Activated CD4-positive, alpha-beta T cell treated with anti-CD3 and anti-CD28 coated beads for 36 hours (primary cell): ENCODE measurements around the gene SPRR5. TPM values are rescaled to one million over a fixed set of nuclear protein-coding genes. Genes with fewer than 3 reads are reported as not detected.

Experiments
- ATAC-seq: fragments of 200-7000 bp; cut with Tn5 transposase; one replicate; pipeline ENCODE4 v1.10.0; 2021; ENCODE audit warnings: mild to moderate bottlenecking, moderate library complexity
- CTCF ChIA-PET: fragments of 350-600 bp; sonication (Branson Sonifier 250); formaldehyde crosslinking; loops from one replicate; lab custom pipeline; 2021; ENCODE audit warnings: antibody characterized with exemption; lab: Charles Lee
- POLR2A ChIA-PET: fragments of 350-600 bp; sonication (Branson Sonifier 250); formaldehyde crosslinking; loops from one replicate; lab custom pipeline; 2021; ENCODE audit warnings: antibody characterized with exemption, inconsistent platforms; lab: Charles Lee
- DNase-seq: peaks from one replicate; pipeline ENCODE4 v3.0.0-alpha.2; 2020
- H3K27ac Mint-ChIP-seq: one replicate; pipeline ENCODE4 v1.8.0; 2021; ENCODE audit warnings: mixed read lengths
- H3K27me3 Mint-ChIP-seq: one replicate; pipeline ENCODE4 v1.8.0; 2021; ENCODE audit warnings: mixed read lengths
- H3K36me3 Mint-ChIP-seq: one replicate; pipeline ENCODE4 v1.8.0; 2021; ENCODE audit warnings: low read depth, mixed read lengths
- H3K4me1 Mint-ChIP-seq: one replicate; pipeline ENCODE4 v1.8.0; 2021; ENCODE audit warnings: mixed read lengths
- H3K4me3 Mint-ChIP-seq: one replicate; pipeline ENCODE4 v1.8.0; 2021; ENCODE audit warnings: mild to moderate bottlenecking, moderate library complexity, mixed read lengths
- H3K9me3 Mint-ChIP-seq: one replicate; pipeline ENCODE4 v1.8.0; 2021; ENCODE audit warnings: low read depth, mixed read lengths
- intact Hi-C, 2 experiments: fragments of 100-400 bp; cut with DNase I in 1 of 2; cut with micrococcal nuclease in 1 of 2; formaldehyde crosslinking; loops; one replicate each; pipeline versions ENCODE4 v1.14.2 to v1.15.1; 2022 to 2024; cut with DNase I, micrococcal nuclease
- total RNA-seq, 2 experiments: library from RNA; stranded (reverse); gene quantifications; one replicate each; pipeline ENCODE4 v1.2.3, GENCODE V29; 2021

SPRR5 gene
- total RNA-seq, 2 experiments from 2014 or later, result not detected

- H3K4me3 Mint-ChIP-seq, result no peak overlapping the region
- POLR2A ChIA-PET, result no interaction called here
- no peak for ATAC-seq
These were observed 6.8 kb downstream of the SPRR5 start for GRCh38 chr1:152953761-152954160.

DNA sequence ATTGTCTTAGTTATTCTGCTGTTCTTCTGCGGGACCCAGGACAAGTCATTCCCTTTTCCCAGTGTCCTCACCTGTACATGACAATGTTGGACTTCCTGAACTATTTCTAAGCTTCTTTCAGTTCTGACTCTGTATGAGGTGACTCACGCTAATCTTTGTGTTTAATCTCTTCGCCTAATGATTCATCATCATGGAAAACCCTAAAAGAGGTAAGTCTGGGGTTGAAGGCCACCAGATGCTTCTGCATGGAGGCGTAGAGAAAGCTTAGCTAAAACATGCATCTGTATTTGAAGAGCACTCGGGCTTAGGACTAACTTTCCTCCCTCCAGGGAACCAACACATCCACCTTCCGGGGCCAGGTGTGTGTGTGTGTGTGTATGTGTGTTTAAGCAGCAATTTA is 7.4 kb downstream of the SPRR5 start:
- DNase-seq, result no peak
- no peak for ATAC-seq
- Mint-ChIP-seq H3K27ac (no peak overlapping the region), H3K9me3 (no peaks in the 10 kb centered on the region), H3K4me3 (no peak overlapping the region), H3K27me3 (peaks cover 9% of the 10 kb centered on the region), H3K4me1 (no peaks in the 10 kb centered on the region), H3K36me3 (no peaks in the 10 kb centered on the region)
- intact Hi-C loops, result no loop called here
- ChIA-PET POLR2A (no interaction called here), CTCF (interaction anchor here (0.6 kb wide), 1 partner anchor 211 kb away, joined by 3 read pairs; no protein-coding TSS in a partner anchor)

More at GRCh38 chr1:152953761-152954160, 6.8 kb downstream of the SPRR5 start:
- no peak for DNase-seq
- intact Hi-C loops, result no loop called here
- CTCF ChIA-PET, result interaction anchor here (0.6 kb wide), 1 partner anchor 185 kb away, joined by 3 read pairs; no protein-coding TSS in a partner anchor
- Mint-ChIP-seq H3K36me3 (no peaks in the 10 kb centered on the region), H3K9me3 (no peaks in the 10 kb centered on the region), H3K27me3 (peaks cover 9% of the 10 kb centered on the region), H3K4me1 (no peaks in the 10 kb centered on the region), H3K27ac (no peak overlapping the region)

DNA sequence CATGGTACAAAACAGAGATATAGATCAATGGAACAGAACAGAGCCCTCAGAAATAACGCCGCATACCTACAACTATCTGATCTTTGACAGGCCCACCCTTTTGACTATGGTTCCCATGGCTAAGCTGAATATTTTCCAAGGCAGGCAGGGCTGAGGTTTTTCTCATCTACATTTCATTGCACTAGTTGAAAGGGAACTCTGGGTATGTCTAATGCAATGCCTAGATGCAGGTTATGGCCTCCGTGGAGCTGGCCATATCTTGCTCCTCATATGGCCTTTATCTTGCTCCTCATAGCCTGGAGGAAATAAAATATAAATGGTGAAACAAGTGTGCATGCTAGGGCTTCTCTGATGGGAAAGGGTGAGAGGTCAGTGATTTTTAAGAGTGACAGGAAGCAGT is 10.6 kb downstream of the SPRR5 start:
- CTCF ChIA-PET, result no interaction called here
- no peak for ATAC-seq

DNA sequence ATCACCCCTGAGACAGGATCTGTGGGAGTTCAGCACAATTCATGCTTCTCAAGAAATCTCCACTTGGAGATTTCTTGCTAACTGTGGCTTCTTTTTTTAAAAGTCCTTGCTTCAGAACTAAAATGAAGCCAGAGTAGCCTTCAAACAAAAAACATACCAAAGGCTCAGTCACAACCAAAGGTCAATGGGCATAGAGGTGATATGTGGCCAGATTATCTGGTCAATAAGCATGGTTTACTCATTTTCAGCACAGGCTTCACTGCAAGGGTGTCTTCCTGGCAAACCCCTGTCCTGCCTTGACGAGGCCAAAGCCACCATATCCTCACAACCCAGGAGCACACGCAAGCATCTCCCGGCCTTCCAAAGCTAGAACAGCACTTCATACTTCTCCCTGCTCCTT is 12.3 kb downstream of the SPRR5 start:
- intact Hi-C loops, result no loop called here
- POLR2A ChIA-PET, result no interaction called here
- no peaks in the 10 kb centered on the region for H3K9me3 Mint-ChIP-seq
- H3K27ac Mint-ChIP-seq, result no peak overlapping the region
- no peak for DNase-seq
- ATAC-seq, result no peak
- no peaks in the 10 kb centered on the region for H3K4me1 Mint-ChIP-seq
- CTCF ChIA-PET, result no interaction called here
- H3K36me3 Mint-ChIP-seq, result no peaks in the 10 kb centered on the region
- no peak overlapping the region for H3K4me3 Mint-ChIP-seq
- H3K27me3 Mint-ChIP-seq, result peaks cover 5% of the 10 kb centered on the region

More for the DNA sequence above, 10.6 kb downstream of the SPRR5 start:
- no peaks in the 10 kb centered on the region for H3K36me3 Mint-ChIP-seq
- DNase-seq, result no peak
- peaks cover 7% of the 10 kb centered on the region for H3K27me3 Mint-ChIP-seq
- no peaks in the 10 kb centered on the region for H3K9me3 Mint-ChIP-seq
- H3K4me1 Mint-ChIP-seq, result no peaks in the 10 kb centered on the region
- H3K4me3 Mint-ChIP-seq, result no peak overlapping the region
- no peak overlapping the region for H3K27ac Mint-ChIP-seq
- POLR2A ChIA-PET, result no interaction called here
- intact Hi-C loops, result no loop called here

DNA sequence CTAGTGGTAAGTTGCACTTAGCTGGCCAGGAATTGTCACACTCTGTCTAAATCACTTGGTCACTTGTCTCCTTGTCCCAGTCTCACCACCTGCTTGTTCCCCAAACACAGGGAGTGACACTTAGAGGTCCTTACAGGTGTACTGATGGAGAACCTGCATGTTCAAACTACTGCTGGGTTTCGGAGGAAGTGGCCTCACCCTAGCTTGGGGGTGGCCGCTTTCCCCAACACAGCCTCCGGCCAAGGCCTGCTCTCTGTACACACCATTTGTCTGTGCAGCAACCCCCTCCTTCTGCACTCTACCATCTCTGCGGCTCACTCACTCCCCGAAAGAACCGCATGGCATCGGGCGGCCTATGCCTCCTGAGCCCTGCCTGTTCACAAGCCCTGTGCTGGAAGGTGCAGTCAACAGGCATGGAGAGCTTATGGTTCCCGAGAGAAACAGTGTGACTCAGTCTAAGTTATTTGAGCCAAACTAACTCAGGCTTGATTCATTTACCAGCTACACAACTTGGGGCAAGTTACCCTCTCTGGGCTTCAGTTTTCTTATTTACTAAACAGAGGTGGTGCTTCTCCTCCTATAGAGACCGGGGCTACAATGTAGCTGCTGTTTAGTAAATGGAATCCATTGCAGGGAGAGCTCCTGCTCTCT is 12.9 kb downstream of the SPRR5 start:
- Mint-ChIP-seq H3K4me3 (no peak overlapping the region), H3K36me3 (no peaks in the 10 kb centered on the region), H3K27me3 (peaks cover 2% of the 10 kb centered on the region), H3K4me1 (no peaks in the 10 kb centered on the region), H3K9me3 (no peaks in the 10 kb centered on the region), H3K27ac (no peak overlapping the region)
- CTCF ChIA-PET, result no interaction called here
- POLR2A ChIA-PET, result interaction anchor here (0.9 kb wide), 1 partner anchor 9 kb away, joined by 3 read pairs; no protein-coding TSS in a partner anchor
- DNase-seq (no peak), ATAC-seq (no peak)
- intact Hi-C loops, result no loop called here

- no peaks in the 10 kb centered on the region for H3K4me1 Mint-ChIP-seq
- intact Hi-C loops, result no loop called here
- CTCF ChIA-PET, result no interaction called here
- no peak overlapping the region for H3K4me3 Mint-ChIP-seq
- peaks cover 5% of the 10 kb centered on the region for H3K27me3 Mint-ChIP-seq
- DNase-seq, result peak; percentile 11
- no peak for ATAC-seq
- no peak overlapping the region for H3K27ac Mint-ChIP-seq
- POLR2A ChIA-PET, result interaction anchor here (0.9 kb wide), 1 partner anchor 8 kb away, joined by 3 read pairs; no protein-coding TSS in a partner anchor
- no peaks in the 10 kb centered on the region for H3K9me3 Mint-ChIP-seq
- H3K36me3 Mint-ChIP-seq, result no peaks in the 10 kb centered on the region
These were observed 13.5 kb downstream of the SPRR5 start for GRCh38 chr1:152960452-152961044.

DNA sequence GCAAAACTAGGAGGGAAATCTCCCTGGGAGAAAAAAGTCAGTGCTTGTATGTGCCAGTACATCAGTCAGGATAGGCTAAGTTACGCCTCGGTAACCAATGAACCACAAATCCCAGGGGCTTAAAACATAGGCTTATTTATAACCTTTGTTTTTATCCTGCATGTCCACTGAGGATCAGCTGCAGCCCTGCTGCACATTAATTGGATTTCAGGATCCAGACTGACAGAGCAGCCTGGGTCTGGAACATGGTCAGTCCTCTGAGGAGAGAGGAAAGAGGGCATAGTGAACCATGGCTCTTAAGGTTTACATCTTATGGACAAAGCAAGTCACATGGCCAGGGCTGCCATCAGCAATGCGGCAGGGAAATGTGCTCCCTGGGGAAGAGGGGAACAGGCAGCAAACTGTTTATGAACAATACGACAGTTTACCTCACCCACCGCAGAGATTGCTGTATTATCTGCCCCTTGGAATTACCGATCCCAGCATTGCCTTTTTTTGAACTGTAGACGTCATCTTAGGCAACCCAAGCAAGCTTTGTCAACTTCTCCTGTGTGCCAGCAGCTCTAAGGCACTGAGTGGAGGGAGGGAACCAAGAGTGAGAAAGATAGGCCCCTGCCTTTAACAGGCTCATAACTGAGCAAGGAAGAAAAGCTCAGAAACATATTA is 14.4 kb downstream of the SPRR5 start:
- intact Hi-C loops, result no loop called here
- Mint-ChIP-seq H3K27me3 (peaks cover 5% of the 10 kb centered on the region), H3K9me3 (no peaks in the 10 kb centered on the region), H3K4me3 (no peak overlapping the region), H3K27ac (no peak overlapping the region), H3K36me3 (no peaks in the 10 kb centered on the region), H3K4me1 (no peaks in the 10 kb centered on the region)
- ChIA-PET CTCF (no interaction called here), POLR2A (no interaction called here)
- ATAC-seq, result no peak
- no peak for DNase-seq

- H3K4me3 Mint-ChIP-seq, result no peak overlapping the region
- ChIA-PET CTCF (interaction anchor here (0.6 kb wide), 1 partner anchor 208 kb away, joined by 3 read pairs; no protein-coding TSS in a partner anchor), POLR2A (interaction anchor here (0.6 kb wide), 1 partner anchor 309 kb away, joined by 3 read pairs; no protein-coding TSS in a partner anchor)
- H3K4me1 Mint-ChIP-seq, result peaks cover 5% of the 10 kb centered on the region
- intact Hi-C loops, result no loop called here
- no peaks in the 10 kb centered on the region for H3K9me3 Mint-ChIP-seq
- H3K27ac Mint-ChIP-seq, result no peak overlapping the region
- peaks cover 10% of the 10 kb centered on the region for H3K27me3 Mint-ChIP-seq
- ATAC-seq, result no peak
- DNase-seq, result no peak
- no peaks in the 10 kb centered on the region for H3K36me3 Mint-ChIP-seq
These were observed 15.9 kb downstream of the SPRR5 start for GRCh38 chr1:152962876-152963415.

GRCh38 chr1:152964536-152964935 is 17.5 kb downstream of the SPRR5 start:
- intact Hi-C loops, result no loop called here
- Mint-ChIP-seq H3K4me1 (peaks cover 5% of the 10 kb centered on the region), H3K9me3 (no peaks in the 10 kb centered on the region), H3K36me3 (no peaks in the 10 kb centered on the region), H3K27me3 (peaks cover 12% of the 10 kb centered on the region), H3K4me3 (no peak overlapping the region), H3K27ac (no peak overlapping the region)
- ATAC-seq (no peak), DNase-seq (no peak)
- CTCF ChIA-PET, result no interaction called here
- POLR2A ChIA-PET, result no interaction called here

DNA sequence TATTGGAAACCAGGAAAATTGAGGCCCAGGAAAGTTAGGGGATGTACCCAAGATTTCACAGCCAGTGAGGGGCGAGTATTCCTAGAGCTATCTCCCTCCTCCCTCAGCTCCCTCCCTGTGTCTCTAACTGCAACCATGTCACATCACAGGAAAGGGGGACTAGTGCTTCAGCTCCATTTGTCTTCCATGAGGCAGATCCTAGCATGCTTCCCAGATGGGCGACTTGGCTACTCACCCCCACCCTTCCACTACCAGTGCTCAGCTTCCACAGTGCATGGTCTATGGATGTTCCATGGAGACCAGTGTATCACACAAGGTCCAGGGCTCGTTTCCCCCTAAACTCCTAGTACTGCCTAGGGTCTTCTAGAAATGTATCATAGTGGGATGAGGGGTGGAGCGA is 18.8 kb downstream of the SPRR5 start:
- ATAC-seq (no peak), DNase-seq (no peak)
- no peak overlapping the region for H3K4me3 Mint-ChIP-seq
- H3K27ac Mint-ChIP-seq, result no peak overlapping the region
- intact Hi-C loops, result no loop called here
- peaks cover 14% of the 10 kb centered on the region for H3K27me3 Mint-ChIP-seq
- H3K36me3 Mint-ChIP-seq, result no peaks in the 10 kb centered on the region
- H3K9me3 Mint-ChIP-seq, result no peaks in the 10 kb centered on the region
- ChIA-PET CTCF (no interaction called here), POLR2A (no interaction called here)
- peaks cover 5% of the 10 kb centered on the region for H3K4me1 Mint-ChIP-seq

DNA sequence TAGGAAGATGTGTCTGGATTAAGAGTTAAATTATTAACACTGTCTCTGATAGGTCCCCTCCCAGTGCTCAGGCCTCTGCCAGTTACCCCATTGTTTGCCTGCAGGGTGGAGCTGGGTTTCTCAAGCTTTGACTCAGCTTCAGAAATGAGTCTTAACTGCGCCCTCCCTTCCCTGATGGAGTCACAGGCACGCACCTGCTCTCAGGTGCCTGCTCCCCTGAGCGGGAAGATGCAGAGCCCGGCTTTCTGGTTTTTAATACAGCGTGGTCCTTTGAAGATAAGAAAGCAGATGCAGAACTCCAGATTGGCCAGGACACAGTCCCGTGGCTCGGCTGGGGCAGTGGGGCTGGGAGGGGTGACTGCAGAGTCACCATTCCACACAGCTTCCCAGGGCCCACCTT is 20.2 kb downstream of the SPRR5 start:
- peaks cover 14% of the 10 kb centered on the region for H3K27me3 Mint-ChIP-seq
- ATAC-seq (peak; percentile 74), DNase-seq (peak; percentile 24)
- no peak overlapping the region for H3K27ac Mint-ChIP-seq
- POLR2A ChIA-PET, result no interaction called here
- H3K9me3 Mint-ChIP-seq, result no peaks in the 10 kb centered on the region
- CTCF ChIA-PET, result interaction anchor here (0.7 kb wide), 1 partner anchor 470 kb away, joined by 3 read pairs; no protein-coding TSS in a partner anchor
- intact Hi-C loops, result no loop called here
- no peak overlapping the region for H3K4me3 Mint-ChIP-seq
- no peaks in the 10 kb centered on the region for H3K36me3 Mint-ChIP-seq
- peaks cover 5% of the 10 kb centered on the region for H3K4me1 Mint-ChIP-seq
